ENCODE measurements around the gene DEFB126.

The DEFB126 gene

GRCh38 chr20:152131-152530, 9.7 kb downstream of the DEFB126 start:
- Histone ChIP-seq H3K79me2 (ENCODE audit: control insufficient read depth, insufficient read depth, low read length, unreplicated experiment) (no peaks in the 10 kb centered on the region), H3K27me3 (ENCODE audit: insufficient read depth, low read length) (peaks cover 68% of the 10 kb centered on the region), H2AFZ (ENCODE audit: low read length, unreplicated experiment) (no peak overlapping the region), H3K4me1 (ENCODE audit: control insufficient read depth, insufficient read depth, low read length, unreplicated experiment) (no peaks in the 10 kb centered on the region), H3K4me3 (ENCODE audit: low read depth, low read length) (no peak overlapping the region), H3K36me3 (ENCODE audit: insufficient read depth, low read length) (no peaks in the 10 kb centered on the region), H3K27ac (ENCODE audit: low read depth, low read length) (no peak overlapping the region)

- H3K27ac ChIP-seq (ENCODE audit: low read depth, low read length): no peak within 1 kb of the TSS
- H3K79me2 ChIP-seq (ENCODE audit: control insufficient read depth, insufficient read depth, low read length, unreplicated experiment): no peaks in the 10 kb centered on the region
- peaks cover 59% of the 10 kb centered on the region for H3K27me3 ChIP-seq (ENCODE audit: insufficient read depth, low read length)
- no peak within 1 kb of the TSS for H2AFZ ChIP-seq (ENCODE audit: low read length, unreplicated experiment)
- no peak within 1 kb of the TSS for H3K4me3 ChIP-seq (ENCODE audit: low read depth, low read length)
- H3K36me3 ChIP-seq (ENCODE audit: insufficient read depth, low read length): no peaks in the 10 kb centered on the region
- no peaks in the 10 kb centered on the region for H3K4me1 ChIP-seq (ENCODE audit: control insufficient read depth, insufficient read depth, low read length, unreplicated experiment)
Measured at GRCh38 chr20:157154-157553, 14.8 kb downstream of the DEFB126 start, which contains the start of gene DEFB127. TSS of gene DEFB127 (plus strand) at chr20:157454. CDS start at chr20:157545, 91 bp downstream.

- H3K27ac ChIP-seq (ENCODE audit: low read depth, low read length): no peak overlapping the region
- H2AFZ ChIP-seq (ENCODE audit: low read length, unreplicated experiment): no peak overlapping the region
- H3K27me3 ChIP-seq (ENCODE audit: insufficient read depth, low read length): peaks cover 55% of the 10 kb centered on the region
- no peaks in the 10 kb centered on the region for H3K36me3 ChIP-seq (ENCODE audit: insufficient read depth, low read length)
- no peaks in the 10 kb centered on the region for H3K79me2 ChIP-seq (ENCODE audit: control insufficient read depth, insufficient read depth, low read length, unreplicated experiment)
- H3K4me3 ChIP-seq (ENCODE audit: low read depth, low read length): no peak overlapping the region
- no peaks in the 10 kb centered on the region for H3K4me1 ChIP-seq (ENCODE audit: control insufficient read depth, insufficient read depth, low read length, unreplicated experiment)
Measured at GRCh38 chr20:164618-165017, 22.2 kb downstream of the DEFB126 start.

- no peaks in the 10 kb centered on the region for H3K79me2 ChIP-seq (ENCODE audit: control insufficient read depth, insufficient read depth, low read length, unreplicated experiment)
- no peaks in the 10 kb centered on the region for H3K4me1 ChIP-seq (ENCODE audit: control insufficient read depth, insufficient read depth, low read length, unreplicated experiment)
- H3K27ac ChIP-seq (ENCODE audit: low read depth, low read length): no peak overlapping the region
- no peak overlapping the region for H3K4me3 ChIP-seq (ENCODE audit: low read depth, low read length)
- peaks cover 53% of the 10 kb centered on the region for H3K27me3 ChIP-seq (ENCODE audit: insufficient read depth, low read length)
- H3K36me3 ChIP-seq (ENCODE audit: insufficient read depth, low read length): no peaks in the 10 kb centered on the region
- no peak overlapping the region for H2AFZ ChIP-seq (ENCODE audit: low read length, unreplicated experiment)
Measured at GRCh38 chr20:168876-169275, 26.5 kb downstream of the DEFB126 start.

- Histone ChIP-seq H2AFZ (ENCODE audit: low read length, unreplicated experiment) (no peak overlapping the region), H3K79me2 (ENCODE audit: control insufficient read depth, insufficient read depth, low read length, unreplicated experiment) (no peaks in the 10 kb centered on the region), H3K4me1 (ENCODE audit: control insufficient read depth, insufficient read depth, low read length, unreplicated experiment) (no peaks in the 10 kb centered on the region), H3K36me3 (ENCODE audit: insufficient read depth, low read length) (no peaks in the 10 kb centered on the region), H3K27me3 (ENCODE audit: insufficient read depth, low read length) (peaks cover 66% of the 10 kb centered on the region), H3K4me3 (ENCODE audit: low read depth, low read length) (no peak overlapping the region), H3K27ac (ENCODE audit: low read depth, low read length) (no peak overlapping the region)
Measured at GRCh38 chr20:184288-184687, 41.9 kb downstream of the DEFB126 start.

GRCh38 chr20:187733-188132, 45.3 kb downstream of the DEFB126 start:
- no peak overlapping the region for H3K27ac ChIP-seq (ENCODE audit: low read depth, low read length)
- no peaks in the 10 kb centered on the region for H3K4me1 ChIP-seq (ENCODE audit: control insufficient read depth, insufficient read depth, low read length, unreplicated experiment)
- H3K4me3 ChIP-seq (ENCODE audit: low read depth, low read length): no peak overlapping the region
- H2AFZ ChIP-seq (ENCODE audit: low read length, unreplicated experiment): no peak overlapping the region
- peaks cover 63% of the 10 kb centered on the region for H3K27me3 ChIP-seq (ENCODE audit: insufficient read depth, low read length)
- no peaks in the 10 kb centered on the region for H3K36me3 ChIP-seq (ENCODE audit: insufficient read depth, low read length)
- H3K79me2 ChIP-seq (ENCODE audit: control insufficient read depth, insufficient read depth, low read length, unreplicated experiment): no peaks in the 10 kb centered on the region

- Histone ChIP-seq H3K79me2 (ENCODE audit: control insufficient read depth, insufficient read depth, low read length, unreplicated experiment) (no peaks in the 10 kb centered on the region), H3K27ac (ENCODE audit: low read depth, low read length) (no peak within 1 kb of the TSS), H3K4me3 (ENCODE audit: low read depth, low read length) (no peak within 1 kb of the TSS), H3K36me3 (ENCODE audit: insufficient read depth, low read length) (no peaks in the 10 kb centered on the region), H3K4me1 (ENCODE audit: control insufficient read depth, insufficient read depth, low read length, unreplicated experiment) (no peaks in the 10 kb centered on the region), H2AFZ (ENCODE audit: low read length, unreplicated experiment) (no peak within 1 kb of the TSS), H3K27me3 (ENCODE audit: insufficient read depth, low read length) (peaks cover 59% of the 10 kb centered on the region)
Measured at GRCh38 chr20:189611-190010, 47.2 kb downstream of the DEFB126 start, which contains the start of gene DEFB128. TSS of gene DEFB128 (minus strand) at chr20:189711. CDS start at chr20:189623, 88 bp downstream.

Measured in ACC112 (cell line).